ENCODE data around the gene FAM161A.
A peak's percentile ranks its signal among the peaks of the same experiment; 100 is the strongest.
"Not testable (repeated sequence)": the region's sequence is repeated elsewhere in the genome, so short reads cannot be mapped to it uniquely, and the experiment has no call there.

FAM161A gene

GRCh38 chr2:61807036-61807757 lies 46.7 kb downstream of the FAM161A start:
- no peak overlapping the region for H3K4me3 ChIP-seq (ENCODE audit: control insufficient read depth, low read depth, low read length)
- DNase-seq (ENCODE audit: low read depth) = no peak
- TF ChIP-seq CTCF (conservative IDR thresholded peaks at IDR 0.05; ENCODE audit: control insufficient read depth, insufficient read depth, low read depth, low read length) = no peak

- TF ChIP-seq CTCF (conservative IDR thresholded peaks at IDR 0.05; ENCODE audit: control insufficient read depth, insufficient read depth, low read depth, low read length) = no peak
- no peak overlapping the region for H3K4me3 ChIP-seq (ENCODE audit: control insufficient read depth, low read depth, low read length)
- no peak for DNase-seq (ENCODE audit: low read depth)
Measured at GRCh38 chr2:61802548-61802947, 51.3 kb downstream of the FAM161A start.

GRCh38 chr2:61799099-61799498 lies 54.8 kb downstream of the FAM161A start:
- H3K4me3 ChIP-seq (ENCODE audit: control insufficient read depth, low read depth, low read length) = no peak overlapping the region
- no peak for TF ChIP-seq CTCF (conservative IDR thresholded peaks at IDR 0.05; ENCODE audit: control insufficient read depth, insufficient read depth, low read depth, low read length)
- DNase-seq (ENCODE audit: low read depth) = no peak

GRCh38 chr2:61797446-61797845 lies 56.4 kb downstream of the FAM161A start:
- H3K4me3 ChIP-seq (ENCODE audit: control insufficient read depth, low read depth, low read length); DNase-seq (ENCODE audit: low read depth): not testable (repeated sequence)

- DNase-seq (ENCODE audit: low read depth) = no peak
- no peak overlapping the region for H3K4me3 ChIP-seq (ENCODE audit: control insufficient read depth, low read depth, low read length)
- no peak for TF ChIP-seq CTCF (conservative IDR thresholded peaks at IDR 0.05; ENCODE audit: control insufficient read depth, insufficient read depth, low read depth, low read length)
Measured at GRCh38 chr2:61795408-61795807, 58.5 kb downstream of the FAM161A start.

- peak; percentile 67 for DNase-seq (ENCODE audit: low read depth)
- peak overlapping the region; percentile 10 for H3K4me3 ChIP-seq (ENCODE audit: control insufficient read depth, low read depth, low read length)
- peak; percentile 71 for TF ChIP-seq CTCF (conservative IDR thresholded peaks at IDR 0.05; ENCODE audit: control insufficient read depth, insufficient read depth, low read depth, low read length)
Measured at GRCh38 chr2:61793389-61793836, 60.4 kb downstream of the FAM161A start.

GRCh38 chr2:61792355-61792890 lies 61.4 kb downstream of the FAM161A start:
- no peak for TF ChIP-seq CTCF (conservative IDR thresholded peaks at IDR 0.05; ENCODE audit: control insufficient read depth, insufficient read depth, low read depth, low read length)
- no peak for DNase-seq (ENCODE audit: low read depth)

More at GRCh38 chr2:61792355-61792890, 61.4 kb downstream of the FAM161A start:
- no peak overlapping the region for H3K4me3 ChIP-seq (ENCODE audit: control insufficient read depth, low read depth, low read length)

Measured in fibroblast of mammary gland (primary cell).